Stimulated activated CD4-positive, alpha-beta T cell treated with anti-CD3 and anti-CD28 coated beads, Interleukin-1b, Interleukin-23, amount 100 ng/mL, for 24 hours (primary cell): ENCODE measurements around the gene SDR42E1.

Source experiments
- DNase-seq, 4 experiments: peaks; one replicate each; pipeline ENCODE4 v3.0.0-alpha.2; 2020; ENCODE audit warnings: low read depth in 4 of 4, low spot score in 1 of 4

The SDR42E1 gene

GRCh38 chr16:81940781-81941560 is 70.3 kb downstream of the SDR42E1 start:
- DNase-seq = no peak

- no peak for DNase-seq
Measured at GRCh38 chr16:81939164-81940056, 71.9 kb downstream of the SDR42E1 start.
